ENCODE measurements around the gene USH2A.

GRCh38 chr1:216207154-216207553, 216.1 kb downstream of the USH2A start:
- TF ChIP-seq, protein P1, sequence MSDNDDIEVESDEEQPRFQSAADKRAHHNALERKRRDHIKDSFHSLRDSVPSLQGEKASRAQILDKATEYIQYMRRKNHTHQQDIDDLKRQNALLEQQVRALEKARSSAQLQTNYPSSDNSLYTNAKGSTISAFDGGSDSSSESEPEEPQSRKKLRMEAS (IDR thresholded peaks at IDR 0.05): no peak
- no peak for TF ChIP-seq POLR2A (IDR thresholded peaks at IDR 0.05; ENCODE audit: borderline replicate concordance, extremely low read depth, insufficient read depth, insufficient read length)
- TF ChIP-seq, protein P2, sequence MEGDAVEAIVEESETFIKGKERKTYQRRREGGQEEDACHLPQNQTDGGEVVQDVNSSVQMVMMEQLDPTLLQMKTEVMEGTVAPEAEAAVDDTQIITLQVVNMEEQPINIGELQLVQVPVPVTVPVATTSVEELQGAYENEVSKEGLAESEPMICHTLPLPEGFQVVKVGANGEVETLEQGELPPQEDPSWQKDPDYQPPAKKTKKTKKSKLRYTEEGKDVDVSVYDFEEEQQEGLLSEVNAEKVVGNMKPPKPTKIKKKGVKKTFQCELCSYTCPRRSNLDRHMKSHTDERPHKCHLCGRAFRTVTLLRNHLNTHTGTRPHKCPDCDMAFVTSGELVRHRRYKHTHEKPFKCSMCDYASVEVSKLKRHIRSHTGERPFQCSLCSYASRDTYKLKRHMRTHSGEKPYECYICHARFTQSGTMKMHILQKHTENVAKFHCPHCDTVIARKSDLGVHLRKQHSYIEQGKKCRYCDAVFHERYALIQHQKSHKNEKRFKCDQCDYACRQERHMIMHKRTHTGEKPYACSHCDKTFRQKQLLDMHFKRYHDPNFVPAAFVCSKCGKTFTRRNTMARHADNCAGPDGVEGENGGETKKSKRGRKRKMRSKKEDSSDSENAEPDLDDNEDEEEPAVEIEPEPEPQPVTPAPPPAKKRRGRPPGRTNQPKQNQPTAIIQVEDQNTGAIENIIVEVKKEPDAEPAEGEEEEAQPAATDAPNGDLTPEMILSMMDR (IDR thresholded peaks at IDR 0.05 in 2 of 3, conservative IDR thresholded peaks at IDR 0.05 in 1 of 3; ENCODE audit: borderline replicate concordance in 1 of 3, insufficient read depth in 1 of 3, low read depth in 2 of 3, low read length in 2 of 3): no peak
- TF ChIP-seq, protein P3, sequence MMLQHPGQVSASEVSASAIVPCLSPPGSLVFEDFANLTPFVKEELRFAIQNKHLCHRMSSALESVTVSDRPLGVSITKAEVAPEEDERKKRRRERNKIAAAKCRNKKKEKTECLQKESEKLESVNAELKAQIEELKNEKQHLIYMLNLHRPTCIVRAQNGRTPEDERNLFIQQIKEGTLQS (IDR thresholded peaks at IDR 0.05): no peak
- no peak for TF ChIP-seq JUND (IDR thresholded peaks at IDR 0.05)
- TF ChIP-seq ZFX (IDR thresholded peaks at IDR 0.05): no peak
- no peak for TF ChIP-seq ELF1 (IDR thresholded peaks at IDR 0.05; ENCODE audit: borderline replicate concordance, low read depth)
- TF ChIP-seq CEBPB (IDR thresholded peaks at IDR 0.05; ENCODE audit: low read depth): no peak
- no peak for TF ChIP-seq REST (IDR thresholded peaks at IDR 0.05; ENCODE audit: low read depth)
- TF ChIP-seq CBX3 (IDR thresholded peaks at IDR 0.05; ENCODE audit: low read depth): no peak

All from HCT116 (cell line).